Activated T-helper 1 cell treated with Interleukin-2 at 50 U/mL for 16 hours (primary cell): Measurements from ENCODE around the gene TMTC1.

Experiments used
- DNase-seq: peaks from one replicate; pipeline ENCODE4 v3.0.0-alpha.2; 2020; ENCODE audit warnings: low read depth

The TMTC1 gene

DNA sequence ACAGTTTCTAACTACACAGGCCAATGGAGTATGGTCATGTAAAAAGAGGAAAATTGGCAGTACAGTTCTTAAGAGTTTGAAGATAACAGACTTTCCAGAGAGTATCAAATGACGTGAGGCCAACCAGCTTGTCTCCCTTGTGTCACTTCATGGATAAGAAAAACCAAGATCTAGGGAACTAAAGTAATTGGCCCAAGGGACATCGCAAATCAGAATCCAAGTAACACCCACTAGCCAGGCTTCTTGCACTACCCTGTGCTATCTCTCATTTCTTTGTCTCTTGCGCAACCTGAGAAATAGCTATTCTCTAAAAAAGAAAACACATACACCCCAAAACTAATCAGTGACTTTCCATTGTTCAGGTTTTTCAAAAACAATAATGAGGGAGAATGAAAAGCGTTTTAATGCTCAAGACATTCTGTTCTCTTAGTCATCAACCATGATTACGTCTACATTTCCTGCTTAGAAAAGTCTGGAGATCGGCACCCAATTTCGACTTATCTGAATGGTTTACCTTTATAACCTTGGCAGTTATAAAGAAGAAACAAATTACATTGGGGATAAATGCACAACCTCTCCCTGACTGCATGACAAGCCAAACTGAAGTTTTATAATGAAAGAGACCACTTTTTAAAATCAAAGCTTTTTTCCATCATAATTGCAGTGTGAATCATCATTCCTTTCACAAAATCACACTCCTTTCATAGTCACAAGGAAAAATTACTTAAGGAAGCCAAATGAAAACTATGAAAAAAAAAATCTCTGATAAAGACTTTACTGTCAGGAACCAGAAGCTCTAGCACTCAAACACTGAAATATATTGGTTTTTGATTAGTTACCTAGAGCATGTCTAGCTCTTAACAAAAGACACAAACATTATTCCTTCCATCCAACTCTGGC lies 42.1 kb downstream of the TMTC1 start:
- no peak for DNase-seq

DNA sequence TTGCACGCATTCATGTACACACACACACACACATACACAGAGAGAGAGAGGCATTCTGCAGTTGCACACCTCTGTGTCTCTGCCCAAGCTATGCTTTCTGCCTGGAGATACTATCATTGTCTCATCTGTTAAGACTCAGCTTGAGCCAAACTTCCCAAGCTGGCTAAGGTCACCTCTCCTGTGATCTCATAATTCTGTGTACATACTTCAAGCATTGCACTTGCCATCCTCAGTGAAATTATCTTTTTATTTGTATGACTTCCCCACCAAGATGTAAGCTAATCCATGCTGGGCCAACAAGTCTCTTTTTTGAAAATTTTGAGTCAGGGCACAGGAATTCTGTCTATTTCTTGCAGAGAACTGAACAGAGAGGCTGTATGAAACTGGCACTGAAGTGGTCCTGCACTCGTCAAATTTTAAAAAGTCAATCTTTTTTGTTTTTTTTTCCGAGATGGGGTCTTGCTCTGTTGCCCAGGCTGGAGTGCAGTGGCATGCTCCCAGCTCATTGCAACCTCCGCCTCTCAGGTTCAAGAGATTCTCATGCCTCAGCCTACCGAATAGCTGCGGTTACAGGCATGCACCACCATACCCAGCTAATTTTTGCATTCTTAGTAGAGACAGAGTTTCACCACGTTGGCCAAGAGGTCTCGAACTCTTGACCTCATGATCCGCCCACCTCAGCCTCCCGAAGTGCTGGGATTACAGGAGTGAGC lies 44.3 kb downstream of the TMTC1 start:
- no peak for DNase-seq

DNA sequence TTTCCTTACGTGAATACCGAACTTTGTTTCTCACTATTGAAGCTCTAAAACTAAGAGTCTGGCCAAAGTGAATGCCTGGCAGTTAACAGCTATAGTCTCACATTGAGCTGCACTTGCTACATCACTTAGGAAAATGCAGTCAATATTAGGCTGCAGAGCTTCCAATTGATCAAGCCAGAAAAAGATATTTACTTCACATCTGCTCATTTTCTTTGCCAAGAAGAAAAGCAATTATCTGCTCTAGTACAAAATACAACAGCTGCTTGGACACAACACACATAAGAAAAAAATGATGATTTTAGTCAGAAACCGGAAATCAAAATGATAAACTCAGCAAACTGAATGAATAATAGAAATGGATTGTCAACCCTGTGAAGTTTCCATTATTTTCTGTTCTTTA lies 45.4 kb downstream of the TMTC1 start:
- DNase-seq: no peak

DNA sequence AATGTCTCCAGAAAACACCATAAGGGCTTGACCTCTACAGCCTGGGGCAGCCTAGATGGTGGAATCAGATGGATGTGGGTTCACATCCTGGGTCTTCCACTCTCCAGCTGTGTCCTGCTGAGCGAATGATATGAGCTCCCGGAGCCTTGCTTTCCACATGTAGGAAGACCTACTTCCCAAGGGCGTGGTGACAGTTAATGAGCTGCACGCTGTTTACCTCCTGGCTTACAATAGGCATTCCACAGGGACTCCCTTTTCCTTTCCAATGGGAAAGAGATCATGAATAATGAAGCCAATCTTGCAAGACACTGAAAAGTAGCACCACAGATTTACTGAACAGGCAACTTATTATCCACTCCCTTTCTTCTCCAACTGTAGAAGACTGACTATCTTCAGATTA lies 46.1 kb downstream of the TMTC1 start:
- no peak for DNase-seq

DNA sequence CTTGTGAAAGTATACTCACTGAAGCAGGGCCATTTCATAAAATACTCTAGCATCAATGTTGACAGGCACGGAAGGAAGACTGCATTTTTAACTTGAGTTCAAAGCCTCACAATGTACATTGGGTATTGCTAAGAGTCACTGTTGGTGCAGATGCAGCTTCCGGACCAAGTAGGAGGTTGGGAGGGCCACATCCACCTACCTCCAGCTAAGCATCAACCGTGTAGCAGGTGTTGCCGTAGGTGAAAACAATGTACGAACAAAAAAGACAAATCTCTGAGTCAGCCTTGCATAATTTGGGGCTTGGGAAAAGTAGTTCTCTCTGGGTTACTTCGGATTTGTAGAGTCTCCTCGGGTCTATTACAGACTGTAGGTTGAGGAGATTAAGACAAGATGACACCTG lies 48.1 kb downstream of the TMTC1 start:
- DNase-seq: no peak

DNA sequence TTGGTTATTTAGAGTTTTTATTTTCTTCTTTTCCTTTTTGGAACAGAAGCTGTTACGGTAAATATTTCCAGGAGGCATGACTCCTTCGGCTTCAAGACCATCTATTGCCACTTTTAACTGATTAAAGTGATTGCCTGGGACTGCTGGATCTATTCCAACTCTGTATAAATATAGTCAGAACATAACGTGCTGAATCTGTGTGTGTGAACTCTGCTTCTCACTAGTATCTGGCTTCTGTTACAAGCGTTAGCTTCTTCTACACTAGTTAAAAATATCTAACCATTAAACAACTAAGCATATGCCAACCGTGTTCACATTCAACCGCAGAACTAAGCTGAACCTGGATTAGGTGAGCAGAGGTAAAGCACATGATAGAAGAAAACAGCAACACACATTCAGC lies 49.0 kb downstream of the TMTC1 start:
- no peak for DNase-seq

DNA sequence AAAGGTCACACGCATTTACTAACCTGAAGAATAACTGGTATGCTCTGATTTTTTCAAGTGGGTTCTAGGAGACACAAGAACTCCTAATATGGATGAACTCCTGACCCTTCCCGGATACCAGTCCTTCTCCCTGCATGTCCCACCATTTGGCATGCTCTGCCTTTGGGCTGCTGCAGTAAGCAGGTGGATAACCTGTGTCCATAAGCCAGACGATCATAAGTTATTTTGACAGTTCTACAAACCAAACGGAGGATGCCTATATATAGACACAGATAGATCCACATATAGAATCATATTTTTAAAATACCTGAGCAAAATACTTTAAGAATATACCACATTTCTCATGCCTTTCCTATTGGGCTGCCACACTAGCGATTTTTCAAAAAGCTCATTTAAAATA lies 49.4 kb downstream of the TMTC1 start:
- DNase-seq: no peak

DNA sequence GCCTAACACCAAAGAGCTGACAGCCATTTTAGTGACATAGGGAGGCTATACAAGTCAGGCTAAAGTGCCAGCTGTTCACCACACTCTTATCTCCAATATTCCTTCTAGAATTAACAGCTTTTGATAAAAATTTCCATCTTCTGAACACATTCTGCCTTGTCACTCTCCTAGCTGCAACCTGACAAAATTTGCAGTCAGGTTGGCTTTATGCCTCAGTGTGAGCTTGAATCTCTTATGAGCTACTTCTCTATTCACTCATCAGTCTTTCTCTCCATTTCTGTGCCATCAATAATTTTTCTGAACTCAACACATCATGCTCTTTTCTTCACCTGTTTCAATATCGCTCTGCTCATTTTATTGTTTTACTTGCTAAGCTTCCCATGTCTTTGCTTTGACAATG lies 50.2 kb downstream of the TMTC1 start:
- DNase-seq: no peak

DNA sequence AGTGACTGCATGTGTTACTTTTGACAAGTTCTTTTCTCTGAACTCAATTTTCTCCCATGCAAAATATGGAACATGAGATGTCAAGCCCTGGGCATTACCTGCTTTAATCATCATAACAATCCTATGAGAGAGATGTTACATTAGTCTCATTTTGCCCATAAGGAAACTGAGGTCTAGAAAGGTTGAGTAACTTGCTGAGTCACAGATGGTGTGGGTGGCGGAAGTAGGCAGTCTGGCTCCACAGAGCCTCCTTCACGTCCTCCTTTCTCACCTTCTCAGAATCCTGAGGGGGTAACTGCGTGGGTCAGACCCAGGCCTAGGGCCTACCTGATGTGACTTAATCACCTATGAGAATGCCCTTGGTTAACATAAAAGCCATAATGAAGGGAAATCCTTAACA lies 50.7 kb downstream of the TMTC1 start:
- DNase-seq: no peak

DNA sequence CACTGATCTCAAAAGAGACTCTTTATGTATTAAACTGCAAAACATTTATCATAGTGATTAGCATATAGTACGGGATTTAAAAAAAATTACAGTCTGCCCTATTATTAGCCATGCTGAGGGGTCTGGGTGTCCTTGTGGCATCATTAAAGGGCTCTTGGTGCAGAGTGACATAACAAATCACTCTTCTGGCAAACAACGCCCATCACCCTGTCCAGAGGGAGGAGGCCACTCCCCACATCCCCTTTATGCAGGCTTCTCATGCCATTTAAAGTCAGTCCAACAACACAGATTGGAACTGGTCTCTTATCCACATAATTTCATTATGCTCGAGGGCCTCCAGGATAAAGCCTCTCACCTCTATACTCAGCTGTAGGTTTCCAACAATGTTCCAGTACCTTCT lies 51.1 kb downstream of the TMTC1 start:
- DNase-seq: no peak

DNA sequence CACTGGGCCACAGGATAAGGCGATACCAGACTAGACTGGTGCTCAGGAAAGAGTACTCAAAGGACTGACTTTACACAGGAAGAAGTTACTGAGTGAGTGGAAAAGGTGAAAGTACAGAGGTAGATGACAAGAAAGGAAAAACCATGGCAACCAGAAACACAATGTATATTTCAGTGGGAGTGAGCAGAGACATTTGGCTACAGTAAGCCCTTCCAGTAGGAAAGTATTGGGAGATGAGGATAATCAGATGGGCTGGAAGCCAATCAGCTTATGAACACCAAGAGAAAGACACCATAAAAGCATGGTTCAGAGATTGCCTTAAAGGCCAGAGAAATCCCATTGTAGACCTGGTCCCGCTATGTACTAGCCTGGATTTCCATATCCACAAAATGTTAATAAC lies 51.6 kb downstream of the TMTC1 start:
- DNase-seq: no peak

DNA sequence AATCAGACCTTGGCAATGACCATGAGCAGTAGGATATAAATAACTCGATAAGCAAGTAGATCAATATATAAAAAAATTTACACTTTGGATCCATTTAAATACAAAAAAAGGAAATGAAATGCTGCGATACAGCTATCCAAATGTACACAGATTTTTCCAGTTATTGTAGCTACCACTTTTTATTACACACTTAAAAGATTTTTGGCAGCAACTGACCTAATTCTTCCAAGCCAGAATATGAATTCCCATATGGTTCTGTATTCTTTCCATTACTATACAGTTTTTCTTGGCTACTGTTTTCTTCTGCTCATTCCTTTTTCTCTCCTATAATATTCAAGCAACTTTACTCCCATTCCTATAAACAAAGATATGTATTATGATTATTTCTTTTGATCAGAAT lies 52.2 kb downstream of the TMTC1 start:
- DNase-seq: no peak

DNA sequence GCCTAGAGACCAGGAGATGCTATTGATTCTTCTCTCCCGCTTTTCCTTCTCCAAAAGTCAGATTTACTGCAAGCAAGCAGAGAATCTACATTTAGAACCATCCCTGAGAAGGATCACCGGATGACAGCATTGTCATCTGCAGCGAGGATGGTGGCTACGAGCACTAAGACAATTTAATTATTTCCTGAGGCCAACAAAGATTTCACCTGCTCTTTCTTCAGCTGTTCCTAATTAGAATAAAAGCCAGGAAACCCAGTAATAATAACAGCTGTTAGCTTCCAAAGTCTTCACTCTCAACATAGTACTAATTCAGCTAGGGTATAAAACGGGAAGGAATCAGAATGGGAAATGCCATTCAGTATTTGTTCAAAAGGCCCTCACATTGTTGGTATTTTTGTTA lies 53.3 kb downstream of the TMTC1 start:
- DNase-seq: no peak

DNA sequence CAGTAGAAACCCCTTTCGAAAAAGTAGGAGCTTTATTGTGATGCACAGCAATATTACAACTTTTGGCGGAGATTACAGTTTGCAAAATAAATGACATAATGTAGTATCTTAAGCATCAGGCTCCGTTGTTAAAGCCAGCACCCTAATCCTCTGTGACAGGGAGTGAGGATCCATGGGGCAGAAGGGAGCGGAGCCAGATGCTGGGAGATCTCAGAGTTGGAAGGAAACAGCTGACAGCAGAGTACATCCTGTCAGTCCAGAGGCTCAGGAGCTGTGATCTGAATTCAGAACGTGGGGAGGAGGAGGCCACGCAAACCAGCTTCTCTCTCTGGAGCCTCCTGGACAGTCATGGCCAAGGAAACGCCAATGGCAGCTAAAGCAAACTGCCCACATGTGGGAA lies 55.7 kb downstream of the TMTC1 start:
- no peak for DNase-seq

DNA sequence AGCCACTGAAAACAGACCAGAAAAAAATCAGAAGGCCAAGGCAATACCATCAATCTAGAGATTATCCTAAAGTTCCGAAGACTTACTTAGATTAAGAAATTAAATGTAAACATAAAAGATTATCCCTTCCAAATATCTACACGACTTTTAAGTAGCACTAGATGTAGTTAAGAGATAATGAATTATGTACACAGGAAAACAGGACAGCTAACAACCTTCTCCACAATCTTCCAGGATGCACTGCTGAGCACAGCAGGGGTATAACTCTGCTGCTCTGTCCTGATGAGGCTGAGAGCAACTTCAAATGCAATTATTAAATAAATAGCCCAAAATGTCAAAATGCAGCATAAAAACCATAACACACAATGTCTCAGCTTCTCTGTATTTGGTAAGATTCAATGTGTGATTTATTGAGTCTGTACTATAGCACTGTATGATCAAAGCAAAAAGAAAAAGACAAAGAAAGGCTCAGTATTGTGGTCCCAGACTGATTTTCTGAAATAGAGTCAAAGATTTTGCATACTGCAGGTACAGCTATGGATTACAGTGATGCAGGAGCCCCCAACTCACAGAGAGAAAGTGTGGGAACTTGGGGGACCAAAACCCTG lies 56.9 kb downstream of the TMTC1 start:
- no peak for DNase-seq

DNA sequence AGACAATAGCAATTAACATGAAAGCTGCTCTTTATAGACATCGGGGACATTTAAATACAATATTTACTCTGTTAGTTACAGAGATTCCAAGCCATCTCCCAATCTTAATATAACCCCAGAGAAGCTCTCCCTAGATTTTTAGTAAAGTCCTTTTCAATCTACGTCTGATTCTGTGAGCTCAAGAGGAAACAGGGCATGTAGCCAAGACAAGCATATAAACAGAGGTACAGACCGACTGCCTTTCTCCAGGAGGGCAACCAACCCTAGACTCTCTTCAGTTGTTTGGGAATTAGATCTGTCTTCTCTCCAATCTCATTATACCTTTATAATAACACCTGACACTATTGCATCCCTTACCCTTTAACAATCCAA lies 57.4 kb downstream of the TMTC1 start:
- no peak for DNase-seq

DNA sequence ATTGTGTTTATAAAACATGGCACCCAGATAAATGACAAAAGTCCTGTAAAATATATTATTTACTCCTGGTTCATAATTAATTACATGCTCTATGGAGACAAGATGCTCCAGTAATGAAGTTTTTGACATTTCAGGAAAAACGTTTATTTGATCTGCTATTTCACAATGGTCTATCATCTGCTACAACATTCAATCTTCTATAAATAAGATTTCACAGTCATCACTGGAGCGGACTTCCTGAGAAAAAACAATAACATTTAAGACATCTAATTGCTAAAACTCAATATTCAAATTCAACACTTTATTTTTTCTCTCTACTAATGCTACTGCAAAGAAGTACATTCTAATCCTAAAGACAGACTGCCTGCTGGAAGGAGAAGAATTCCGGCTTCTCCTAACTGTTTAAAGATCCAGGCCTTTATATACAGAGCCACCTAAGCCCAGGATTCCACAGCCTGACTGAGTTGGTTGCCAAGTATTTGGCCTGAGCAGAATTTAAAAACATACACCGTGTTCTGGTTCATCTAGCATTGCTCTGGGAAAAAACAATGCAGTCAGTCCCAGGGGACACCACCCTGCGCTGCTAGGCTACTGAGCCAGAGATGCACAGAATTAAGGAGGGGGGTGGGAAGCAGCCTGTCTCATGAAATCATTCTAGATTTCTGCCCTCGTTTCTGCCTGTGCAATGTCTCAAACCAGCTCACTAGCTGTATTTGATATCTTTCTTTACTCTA lies 58.0 kb downstream of the TMTC1 start:
- no peak for DNase-seq

DNA sequence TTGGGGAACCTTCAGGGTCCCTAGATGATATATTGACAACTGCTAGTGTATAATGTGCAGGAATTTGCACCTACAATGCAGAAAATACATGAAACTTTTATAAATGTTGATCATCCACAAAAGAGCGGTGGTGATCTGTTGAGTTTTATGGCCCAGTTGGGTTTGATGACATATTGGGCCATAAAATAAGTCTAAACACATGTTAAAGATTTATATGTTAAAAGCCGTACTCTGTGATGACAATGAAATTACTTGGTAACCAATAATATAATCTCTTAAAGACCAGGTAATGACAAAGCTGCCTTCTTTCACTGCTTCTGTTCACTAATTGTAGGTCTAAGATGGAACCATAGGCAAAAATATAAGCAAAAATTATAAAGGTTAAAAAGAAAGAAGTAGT lies 61.6 kb downstream of the TMTC1 start:
- DNase-seq: no peak

DNA sequence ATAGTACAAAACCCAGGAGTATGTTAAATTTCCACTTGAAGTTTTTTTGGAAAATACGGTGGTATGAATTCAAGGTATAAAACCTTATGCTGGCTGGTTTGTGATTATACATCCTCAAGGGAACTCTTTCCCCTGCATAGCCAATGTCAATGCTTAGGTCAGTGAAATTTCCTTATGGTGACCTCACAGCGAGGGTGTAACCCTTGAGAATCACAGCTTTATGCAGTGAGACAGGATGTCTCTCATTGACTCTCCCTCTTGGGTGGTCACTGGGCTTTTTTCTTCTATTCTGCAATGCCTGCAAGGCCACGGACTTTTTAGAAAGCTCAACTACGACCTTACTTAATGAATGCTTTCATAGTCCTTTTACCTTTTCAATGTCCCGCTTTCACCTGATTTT lies 64.4 kb downstream of the TMTC1 start:
- no peak for DNase-seq

DNA sequence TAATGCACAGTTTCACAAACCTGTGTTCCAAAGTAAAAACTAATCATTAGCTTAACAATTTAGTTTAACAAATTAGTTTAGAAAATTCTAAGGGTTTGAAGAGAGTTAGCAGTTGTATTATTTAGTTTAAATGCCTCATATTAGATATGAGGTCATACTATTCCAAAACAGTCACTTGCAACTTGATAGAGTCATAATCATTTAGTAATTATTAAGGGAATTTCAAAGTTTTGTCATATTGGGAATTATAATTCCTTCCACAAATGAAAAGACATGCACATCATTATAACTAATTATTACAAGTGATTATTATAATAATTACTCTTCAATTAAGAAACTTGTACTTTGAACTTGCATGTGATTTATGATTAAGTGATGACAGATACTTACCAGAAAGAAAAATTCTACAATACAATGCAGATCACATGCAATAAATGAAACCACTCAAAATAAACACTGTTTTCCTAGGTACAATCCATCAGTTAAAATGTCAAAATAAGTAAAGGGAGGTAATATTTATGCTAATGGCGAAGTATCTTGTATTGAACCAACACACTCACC lies 66.1 kb downstream of the TMTC1 start:
- no peak for DNase-seq

DNA sequence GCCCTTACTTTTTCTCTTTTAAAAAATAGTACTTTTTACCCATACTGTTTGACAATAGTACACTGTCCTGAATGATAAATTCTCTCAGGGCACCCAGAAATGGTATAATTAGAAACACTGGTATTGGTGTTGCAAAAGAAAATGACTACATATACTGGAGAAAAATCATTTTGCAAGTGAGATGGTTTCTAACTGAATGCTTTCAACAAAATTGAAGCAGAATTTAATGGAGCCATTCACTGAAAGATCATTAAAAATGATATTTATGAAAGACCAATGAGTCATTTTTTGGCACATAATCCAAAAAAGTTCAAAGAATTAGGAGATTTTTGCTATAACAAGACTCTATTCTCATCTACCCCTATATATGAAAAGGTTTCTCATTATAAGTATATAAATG lies 68.8 kb downstream of the TMTC1 start:
- no peak for DNase-seq

DNA sequence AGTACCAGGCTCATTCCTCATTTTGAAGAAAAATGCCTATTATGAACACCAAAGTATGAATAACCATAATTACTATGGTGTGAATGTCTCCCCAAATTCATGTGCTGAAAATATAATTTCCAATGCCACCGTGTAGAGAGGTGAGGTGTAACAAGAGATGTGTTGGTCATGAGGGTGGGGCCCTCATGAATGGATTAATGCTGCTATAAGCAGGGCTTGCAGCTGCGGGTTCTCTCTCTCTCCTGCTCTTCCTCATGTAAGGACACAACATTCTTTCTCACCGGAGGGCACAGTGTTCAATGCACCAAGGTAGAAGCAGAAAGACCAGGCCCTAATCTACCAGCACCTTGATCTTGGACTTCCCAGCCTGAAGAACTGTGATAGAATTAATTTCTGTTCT lies 70.0 kb downstream of the TMTC1 start:
- DNase-seq: no peak
